HG03196 (cell line): ENCODE results near the gene FJX1.

Experiments
- ATAC-seq: cut with Tn5 transposase; IDR thresholded peaks from one replicate; pipeline ENCODE4 v1.9.1; 2021; ENCODE audit not compliant: unreplicated experiment

Gene FJX1

DNA sequence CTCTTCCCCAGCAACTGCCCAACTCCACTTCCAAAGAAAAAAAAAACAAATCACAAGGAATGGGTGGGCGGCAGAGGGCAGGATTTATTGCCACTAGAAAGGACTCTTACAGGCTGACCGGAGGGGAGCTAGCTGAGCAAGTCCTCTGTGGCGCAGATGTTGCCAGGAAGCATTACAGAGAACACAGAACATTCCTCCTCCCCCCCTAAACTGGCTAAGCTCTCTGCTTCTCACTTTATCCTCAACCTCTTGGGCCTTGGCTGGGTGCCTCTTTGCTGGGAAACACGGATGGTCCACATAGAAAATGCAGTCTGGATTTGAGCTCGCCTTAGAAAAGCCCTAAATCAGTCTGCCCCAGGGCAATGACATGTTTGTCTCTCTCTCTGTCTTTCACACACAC lies 12.6 kb upstream of the FJX1 start:
- no peak for ATAC-seq

DNA sequence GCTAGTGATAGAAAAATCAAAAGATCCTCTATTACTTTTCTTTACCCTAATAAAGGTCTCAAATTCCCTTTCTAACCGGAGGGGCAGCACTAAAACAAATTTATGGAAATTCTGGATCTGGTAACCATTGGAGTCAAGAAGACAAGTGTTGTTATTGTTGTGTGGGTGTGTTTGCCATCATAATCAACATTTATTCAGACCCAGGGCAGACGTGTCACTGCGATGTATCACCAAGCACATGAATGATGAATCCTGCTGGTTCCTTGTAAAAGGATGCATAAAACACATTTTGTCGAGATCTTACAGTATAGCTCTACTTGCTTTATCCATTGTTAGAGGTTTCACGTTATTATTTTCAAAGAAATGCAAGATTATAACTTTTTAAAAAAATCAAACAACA lies 12.1 kb upstream of the FJX1 start:
- ATAC-seq = no peak

DNA sequence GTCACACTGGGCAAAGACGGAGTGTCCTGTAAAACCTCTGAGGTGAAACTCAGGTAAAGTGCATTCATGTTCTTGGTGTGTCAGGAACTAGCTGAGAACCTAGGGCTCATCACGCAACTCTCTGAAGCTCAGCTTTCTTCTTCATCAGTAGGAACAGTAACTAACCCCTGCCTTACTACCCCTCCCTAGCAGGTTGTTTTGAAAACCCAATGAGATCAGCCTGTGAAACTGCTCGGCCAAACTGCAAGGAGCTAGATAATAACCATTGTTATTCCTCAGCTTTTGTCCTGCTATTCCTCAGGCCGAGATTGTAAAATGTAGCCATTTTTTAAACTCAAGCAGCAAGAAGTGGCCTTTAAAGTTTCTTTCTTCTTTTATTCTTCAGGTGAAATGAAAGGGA lies 9.8 kb upstream of the FJX1 start:
- no peak for ATAC-seq

DNA sequence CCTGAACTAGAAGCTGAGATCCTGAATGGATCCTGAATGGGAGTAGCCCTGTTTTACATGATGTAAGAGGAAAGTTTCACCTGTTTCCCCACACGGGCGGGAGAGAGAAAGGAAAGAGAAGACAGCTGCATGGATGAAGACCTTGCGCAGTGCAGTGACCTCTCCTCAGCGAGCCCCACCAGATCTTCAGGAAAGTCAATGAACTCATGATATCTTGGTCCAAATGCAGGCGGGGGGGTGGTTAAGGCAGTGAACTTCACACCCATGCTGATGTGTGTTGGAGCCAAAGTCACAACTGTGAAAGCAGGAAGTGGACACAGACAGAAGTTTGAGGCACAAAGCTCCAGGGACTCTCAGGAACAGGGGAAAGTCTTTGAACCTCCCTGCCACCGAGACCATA lies 8.6 kb upstream of the FJX1 start:
- ATAC-seq = no peak

DNA sequence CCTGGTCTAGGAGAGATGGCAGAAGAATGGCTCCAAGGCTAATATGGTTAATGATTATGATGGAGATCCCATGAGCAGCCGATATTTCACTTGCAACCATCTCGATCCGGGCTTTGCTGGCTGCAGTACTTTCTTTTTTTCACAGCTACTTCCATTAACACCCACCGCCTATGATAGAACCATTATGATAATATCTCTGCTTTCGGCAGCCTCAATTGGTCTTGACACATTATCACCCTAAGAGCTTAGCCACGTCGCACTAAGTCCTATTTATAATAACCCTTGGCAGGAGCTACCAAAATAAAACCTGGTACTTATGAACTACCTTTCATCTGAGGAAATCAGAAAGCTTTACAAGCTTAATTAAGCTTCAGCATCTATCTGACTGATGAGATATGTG lies 7.6 kb upstream of the FJX1 start:
- no peak for ATAC-seq

DNA sequence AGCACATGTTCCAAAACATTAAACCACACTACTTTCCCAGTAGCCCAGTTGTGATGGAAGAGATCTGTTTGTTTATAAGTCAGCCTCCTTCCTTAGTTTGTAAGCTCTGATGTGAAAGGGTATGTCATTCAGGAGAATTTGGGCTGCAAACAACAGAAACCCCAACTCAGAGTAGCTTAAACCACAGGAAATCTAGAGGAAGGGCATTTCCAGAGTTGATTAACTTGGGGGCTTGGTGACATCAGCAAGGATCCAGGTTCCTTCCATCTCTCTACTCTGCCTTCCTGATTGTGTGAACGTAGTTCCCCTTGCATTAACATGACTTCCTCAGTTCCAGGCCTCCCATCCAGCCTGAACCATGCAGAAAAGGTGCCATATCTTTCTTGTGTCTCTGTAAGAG lies 6.5 kb upstream of the FJX1 start:
- no peak for ATAC-seq

DNA sequence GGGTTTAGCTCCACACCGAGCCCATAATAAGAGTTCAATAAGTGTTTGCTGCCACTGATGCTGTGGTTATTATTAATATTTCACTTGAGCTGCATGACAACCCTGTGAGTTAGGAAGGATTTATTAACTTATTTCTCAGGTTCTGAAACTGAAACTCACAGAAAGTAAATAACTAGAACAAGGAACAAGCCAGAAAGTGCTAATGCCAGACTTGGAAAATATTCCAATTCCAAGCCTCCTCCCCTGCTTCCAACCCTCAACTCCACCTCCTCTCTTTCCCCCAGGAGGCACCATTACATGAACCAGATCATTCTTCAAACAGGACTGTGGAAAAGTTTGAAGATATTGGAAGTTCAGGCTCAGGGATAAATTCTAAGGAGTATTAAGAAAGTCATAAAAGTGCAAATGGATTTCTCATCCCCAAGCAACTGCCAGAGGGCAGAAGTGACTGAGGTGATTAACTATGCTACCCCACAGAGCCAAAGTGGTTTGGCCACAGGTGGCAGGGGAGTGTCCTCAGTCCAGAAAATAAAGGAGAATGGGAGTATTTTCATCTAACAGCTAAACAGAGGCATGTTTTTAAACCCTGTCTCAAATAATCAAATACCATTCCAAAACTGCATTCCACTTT lies 3.2 kb upstream of the FJX1 start:
- no peak for ATAC-seq

DNA sequence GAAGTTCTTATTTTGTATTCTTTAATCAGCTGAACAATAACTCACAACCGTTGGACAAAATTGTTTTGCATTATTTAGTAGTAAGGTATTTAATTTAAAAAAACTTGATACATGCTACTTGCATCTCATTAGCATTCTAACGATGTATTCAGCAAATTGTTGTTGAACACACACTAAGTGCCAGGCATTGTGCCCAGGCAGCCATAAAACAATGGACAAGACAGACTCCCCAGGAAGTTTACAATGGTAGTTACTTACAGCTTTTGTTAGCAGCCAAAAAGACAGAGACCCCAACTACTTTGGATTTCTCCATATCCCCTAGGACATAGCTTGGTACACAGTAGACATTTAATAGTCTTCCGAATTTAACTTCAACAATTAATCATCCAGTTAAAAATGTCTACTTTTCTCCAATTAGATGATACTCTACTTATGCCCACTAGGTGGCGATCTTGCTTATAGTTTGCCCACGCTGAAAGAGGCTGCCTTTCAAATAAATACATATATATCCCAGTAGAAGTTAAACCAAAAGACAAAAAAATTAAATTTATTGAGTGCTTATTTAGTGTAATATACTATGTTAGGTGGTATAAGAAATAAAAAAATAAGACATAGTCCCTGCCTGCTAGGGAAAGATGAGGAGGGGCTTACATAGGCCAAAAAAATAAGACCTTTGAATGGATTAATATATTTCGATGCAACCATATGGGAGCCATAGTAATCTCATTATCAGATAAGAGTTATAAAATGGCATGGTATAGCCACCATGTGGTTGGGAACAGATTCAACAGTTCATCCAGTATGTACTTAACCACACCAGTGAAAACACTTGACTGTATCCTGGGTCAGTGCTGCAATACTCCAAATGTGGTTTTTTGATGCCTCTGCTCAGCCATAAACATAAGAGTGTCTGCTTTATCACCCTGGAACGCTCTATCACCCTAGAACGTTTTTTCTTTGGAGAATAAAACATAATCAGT lies 2.0 kb upstream of the FJX1 start:
- ATAC-seq = no peak

DNA sequence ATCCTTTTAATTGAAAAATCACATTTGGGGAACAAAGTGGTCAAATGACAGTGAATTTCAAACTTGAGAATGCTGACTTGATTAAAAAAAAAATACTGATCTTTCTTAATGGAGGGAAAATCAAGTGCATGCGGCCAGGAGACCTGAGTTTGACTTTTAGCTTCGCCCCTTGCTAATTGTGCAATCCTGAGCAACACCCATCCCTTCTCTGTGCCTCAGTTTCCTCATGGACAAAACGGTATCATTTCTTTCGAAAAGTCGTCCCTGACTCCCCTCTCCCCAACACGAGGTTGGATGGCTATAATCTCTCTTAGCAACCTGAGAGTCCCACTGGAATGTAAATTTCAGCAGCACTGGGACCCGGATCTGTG lies 959 bp upstream of the FJX1 start:
- ATAC-seq = no peak

DNA sequence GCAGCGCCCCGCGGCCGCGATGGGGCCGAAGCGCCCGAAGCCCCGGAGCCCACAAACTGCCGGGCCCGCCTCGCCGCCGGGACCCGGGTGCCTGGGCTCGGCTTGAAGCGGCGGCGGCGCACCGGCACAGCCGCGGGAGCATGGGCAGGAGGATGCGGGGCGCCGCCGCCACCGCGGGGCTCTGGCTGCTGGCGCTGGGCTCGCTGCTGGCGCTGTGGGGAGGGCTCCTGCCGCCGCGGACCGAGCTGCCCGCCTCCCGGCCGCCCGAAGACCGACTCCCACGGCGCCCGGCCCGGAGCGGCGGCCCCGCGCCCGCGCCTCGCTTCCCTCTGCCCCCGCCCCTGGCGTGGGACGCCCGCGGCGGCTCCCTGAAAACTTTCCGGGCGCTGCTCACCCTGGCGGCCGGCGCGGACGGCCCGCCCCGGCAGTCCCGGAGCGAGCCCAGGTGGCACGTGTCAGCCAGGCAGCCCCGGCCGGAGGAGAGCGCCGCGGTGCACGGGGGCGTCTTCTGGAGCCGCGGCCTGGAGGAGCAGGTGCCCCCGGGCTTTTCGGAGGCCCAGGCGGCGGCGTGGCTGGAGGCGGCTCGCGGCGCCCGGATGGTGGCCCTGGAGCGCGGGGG lies 346 bp downstream of the FJX1 start:
- ATAC-seq = peak; percentile 33

DNA sequence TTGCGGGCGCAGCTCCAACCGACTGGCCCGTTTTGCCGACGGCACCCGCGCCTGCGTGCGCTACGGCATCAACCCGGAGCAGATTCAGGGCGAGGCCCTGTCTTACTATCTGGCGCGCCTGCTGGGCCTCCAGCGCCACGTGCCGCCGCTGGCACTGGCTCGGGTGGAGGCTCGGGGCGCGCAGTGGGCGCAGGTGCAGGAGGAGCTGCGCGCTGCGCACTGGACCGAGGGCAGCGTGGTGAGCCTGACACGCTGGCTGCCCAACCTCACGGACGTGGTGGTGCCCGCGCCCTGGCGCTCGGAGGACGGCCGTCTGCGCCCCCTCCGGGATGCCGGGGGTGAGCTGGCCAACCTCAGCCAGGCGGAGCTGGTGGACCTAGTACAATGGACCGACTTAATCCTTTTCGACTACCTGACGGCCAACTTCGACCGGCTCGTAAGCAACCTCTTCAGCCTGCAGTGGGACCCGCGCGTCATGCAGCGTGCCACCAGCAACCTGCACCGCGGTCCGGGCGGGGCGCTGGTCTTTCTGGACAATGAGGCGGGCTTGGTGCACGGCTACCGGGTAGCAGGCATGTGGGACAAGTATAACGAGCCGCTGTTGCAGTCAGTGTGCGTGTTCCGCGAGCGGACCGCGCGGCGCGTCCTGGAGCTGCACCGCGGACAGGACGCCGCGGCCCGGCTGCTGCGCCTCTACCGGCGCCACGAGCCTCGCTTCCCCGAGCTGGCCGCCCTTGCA lies 1.0 kb downstream of the FJX1 start:
- ATAC-seq = peak; percentile 27

DNA sequence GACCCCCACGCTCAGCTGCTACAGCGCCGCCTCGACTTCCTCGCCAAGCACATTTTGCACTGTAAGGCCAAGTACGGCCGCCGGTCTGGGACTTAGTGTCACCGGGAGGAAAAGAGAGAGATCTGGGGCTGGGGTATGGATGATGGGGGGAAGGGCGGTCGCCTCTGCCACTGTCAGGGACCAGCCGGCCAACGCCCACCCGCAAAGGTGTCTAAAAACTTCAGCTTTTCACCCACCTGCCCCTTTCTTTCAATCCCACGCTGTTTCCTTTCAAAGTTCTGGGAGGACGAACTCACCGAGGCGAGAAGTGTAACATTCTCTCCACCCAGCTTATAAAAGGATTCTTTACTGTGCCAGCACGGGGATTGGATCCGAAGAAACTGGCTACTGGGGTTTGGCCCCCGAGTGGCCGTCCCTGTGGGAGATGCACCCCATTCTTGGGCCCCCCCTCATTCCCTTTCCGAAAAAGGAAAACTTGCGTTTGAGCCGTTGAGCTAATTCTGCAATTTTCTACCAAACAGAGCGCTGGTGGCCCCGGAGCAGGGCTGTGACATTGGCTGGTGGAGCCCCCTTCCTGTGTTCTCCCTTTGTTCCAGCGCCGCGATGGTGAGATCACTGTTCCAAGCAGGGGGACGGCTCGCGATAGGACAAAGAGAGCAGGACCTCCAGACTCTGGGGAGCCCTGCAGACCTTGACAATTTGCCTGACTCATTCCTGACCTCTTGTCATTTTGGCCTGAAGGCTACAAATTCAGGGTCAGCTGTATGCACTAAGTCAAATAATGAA lies 1.8 kb downstream of the FJX1 start:
- ATAC-seq = no peak

DNA sequence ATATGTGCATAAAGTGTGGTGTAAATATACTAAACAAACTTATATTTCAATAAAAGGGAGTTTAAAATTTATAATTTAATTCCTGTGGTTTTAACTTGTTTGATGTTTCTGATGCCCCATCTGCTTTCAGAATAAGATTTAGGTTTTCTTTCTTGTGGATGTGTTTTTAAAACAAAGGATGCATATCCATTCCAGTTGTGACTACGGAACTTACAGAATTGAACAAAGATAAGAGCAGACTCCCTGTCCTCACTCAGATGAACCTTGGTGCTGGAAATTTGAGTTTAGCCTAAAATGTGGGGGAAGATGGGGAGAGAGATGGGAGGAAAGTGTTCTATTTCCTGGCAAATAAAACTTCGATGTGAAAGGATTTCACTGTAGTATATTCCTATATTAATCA lies 2.5 kb downstream of the FJX1 start:
- ATAC-seq = no peak

DNA sequence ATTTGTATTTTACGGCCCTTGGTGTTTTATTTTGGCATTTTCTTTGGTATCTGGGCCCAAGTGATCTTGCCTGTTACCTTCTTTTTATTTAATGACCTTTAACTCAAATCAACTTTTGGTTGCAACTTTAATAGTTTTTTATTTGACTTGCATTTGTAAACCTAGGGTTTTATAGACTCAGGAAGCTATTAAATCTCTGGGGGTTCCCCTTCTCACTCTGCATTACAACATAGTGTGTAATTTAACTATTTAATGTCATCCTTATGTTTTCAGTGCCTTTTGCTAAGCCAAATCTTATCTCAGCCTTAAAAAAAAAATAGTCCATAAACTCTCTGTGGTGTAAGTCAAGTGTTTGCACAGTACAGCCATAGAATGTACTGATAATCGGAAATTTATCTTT lies 3.4 kb downstream of the FJX1 start:
- no peak for ATAC-seq

DNA sequence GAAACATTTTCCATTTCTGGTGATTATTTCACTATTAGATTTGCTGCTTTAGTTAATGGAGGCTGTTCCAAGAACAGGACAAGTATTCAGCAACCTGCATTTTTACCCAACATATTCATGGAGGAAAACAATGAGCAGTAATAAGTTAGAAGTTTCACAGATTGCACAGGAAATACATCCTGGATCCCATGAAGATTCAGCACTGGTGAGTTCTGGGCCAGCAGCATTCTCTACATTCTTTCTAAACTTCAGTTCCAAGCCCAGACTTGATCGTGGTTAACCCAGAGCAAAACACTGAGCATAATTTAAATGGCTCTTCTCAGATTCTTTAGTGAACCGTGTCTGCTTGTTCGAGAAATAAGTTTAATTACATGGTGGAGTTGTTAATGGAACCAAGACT lies 3.8 kb downstream of the FJX1 start:
- ATAC-seq = no peak

DNA sequence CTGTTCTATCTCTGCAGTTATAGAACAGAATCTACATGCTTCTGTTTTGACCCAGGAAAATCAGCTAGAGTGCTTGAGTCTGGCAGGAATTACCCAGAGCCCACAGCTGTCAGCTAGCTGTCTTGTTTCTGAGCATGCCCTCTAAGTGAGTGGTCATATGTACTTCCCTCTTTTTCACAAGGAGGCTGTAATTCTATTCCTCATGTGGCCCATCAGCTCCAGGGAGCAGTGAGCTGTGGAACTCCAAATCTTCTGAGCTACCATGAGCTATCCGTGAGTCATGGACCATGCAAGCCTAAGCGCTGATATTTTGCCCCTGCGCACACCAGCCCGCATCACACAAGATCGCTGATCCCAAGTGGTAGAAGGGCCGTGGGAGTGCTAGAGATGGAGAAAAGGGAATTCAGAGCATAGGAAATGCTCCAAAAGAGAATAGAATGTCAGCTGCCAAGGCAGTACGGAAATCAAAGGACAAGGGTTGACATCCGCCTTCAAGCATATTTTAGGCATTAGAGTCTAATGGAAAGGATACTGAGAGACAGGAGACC lies 5.4 kb downstream of the FJX1 start:
- ATAC-seq = no peak

DNA sequence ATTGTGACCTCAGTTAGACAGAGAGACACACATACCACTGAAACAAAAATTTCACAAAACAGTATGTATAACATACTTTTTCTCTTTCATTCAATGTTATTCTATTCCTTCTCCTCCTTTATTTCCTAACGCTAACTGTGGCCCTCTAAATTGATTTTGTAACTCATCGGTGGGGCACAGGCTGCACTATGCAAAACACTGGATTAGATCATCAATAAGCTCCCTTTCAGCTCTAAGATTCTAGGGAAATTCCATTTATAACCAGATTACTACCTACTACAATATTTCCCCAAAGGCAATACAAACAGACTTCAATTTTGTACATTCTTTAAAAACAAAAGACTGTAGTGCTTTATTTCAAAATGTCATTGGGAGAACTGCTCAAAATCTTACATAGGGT lies 6.1 kb downstream of the FJX1 start:
- ATAC-seq = no peak

DNA sequence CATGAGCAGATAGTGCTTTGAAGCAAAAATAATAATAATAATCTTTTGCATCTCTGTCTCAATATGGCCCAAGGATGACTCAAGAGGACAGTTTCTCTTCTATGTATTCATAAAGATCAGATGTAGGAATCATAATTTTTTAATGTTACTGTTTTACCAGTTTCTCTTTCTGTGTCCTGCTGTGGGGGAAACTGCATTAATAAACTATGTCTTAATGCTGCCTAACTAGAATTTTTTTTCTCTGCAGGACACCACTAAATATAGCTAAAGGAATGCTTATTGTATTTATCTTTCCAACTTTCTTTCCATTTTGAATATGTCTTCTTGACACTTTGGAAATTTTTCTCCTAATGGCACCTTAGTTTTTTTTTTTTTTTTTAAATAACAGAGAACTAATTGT lies 6.5 kb downstream of the FJX1 start:
- no peak for ATAC-seq

DNA sequence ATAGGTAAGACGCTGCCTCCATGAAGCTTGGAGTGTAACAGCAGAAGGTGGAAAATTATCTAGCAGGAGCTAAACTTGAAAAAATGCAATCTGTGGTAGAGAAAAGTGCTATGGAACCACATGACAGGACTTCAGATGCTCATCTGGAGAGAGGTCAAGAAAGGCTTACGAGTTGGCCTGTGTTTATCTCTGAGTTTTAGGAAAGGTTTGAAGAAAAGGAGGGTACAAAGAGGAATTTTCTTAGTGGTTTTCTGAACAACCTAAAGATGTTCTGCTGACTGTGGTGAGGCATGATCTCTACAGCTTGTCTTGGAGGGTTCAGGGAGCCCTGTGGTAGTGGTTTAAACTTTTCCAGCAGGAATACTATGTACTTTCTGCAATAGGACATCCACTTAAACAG lies 8.2 kb downstream of the FJX1 start:
- ATAC-seq = no peak

DNA sequence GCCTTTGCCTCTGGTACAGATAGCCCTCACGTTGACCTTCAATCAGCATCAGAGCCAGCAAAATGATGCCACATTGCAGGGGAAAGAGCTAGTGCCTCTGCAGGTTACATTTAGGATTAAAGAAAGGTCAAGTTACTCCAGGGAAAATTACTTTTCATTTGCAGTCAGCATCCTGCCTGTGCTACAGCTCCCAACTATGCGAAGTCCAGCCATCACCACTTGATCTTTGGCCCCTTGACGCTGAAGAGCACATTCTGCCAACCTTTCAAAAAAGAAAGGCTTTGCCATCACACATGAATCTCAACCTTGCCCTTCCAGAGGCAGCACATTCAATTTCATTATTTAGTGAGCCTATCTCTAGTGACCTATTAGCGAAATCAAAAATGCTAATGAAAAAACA lies 11.3 kb downstream of the FJX1 start:
- no peak for ATAC-seq
